Measurements from ENCODE around the gene DHRS9. TPM values are rescaled to one million over a fixed set of nuclear protein-coding genes. Genes with fewer than 3 reads are reported as not detected.

Gene DHRS9
- total RNA-seq: 6.1 TPM
- long read RNA-seq, partial matches to known transcripts: 3 of 4 reads
- long read RNA-seq, other reads (novel, unspliced or antisense): 1 of 4 reads

GRCh38 chr2:169069341-169069740 lies at the start of gene DHRS9:
Gene DHRS9, plus strand, starts transcription at chr2:169069563. Its CDS starts 12,019 bp downstream, at chr2:169081582.
- Histone ChIP-seq H3K36me3 (no peaks in the 10 kb centered on the region), H3K9me3 (no peaks in the 10 kb centered on the region), H3K4me1 (no peaks in the 10 kb centered on the region), H3K4me3 (no peak within 1 kb of the TSS), H3K27me3 (ENCODE audit: low read depth) (no peaks in the 10 kb centered on the region), H3K27ac (no peak within 1 kb of the TSS)
- TF ChIP-seq, protein P1, sequence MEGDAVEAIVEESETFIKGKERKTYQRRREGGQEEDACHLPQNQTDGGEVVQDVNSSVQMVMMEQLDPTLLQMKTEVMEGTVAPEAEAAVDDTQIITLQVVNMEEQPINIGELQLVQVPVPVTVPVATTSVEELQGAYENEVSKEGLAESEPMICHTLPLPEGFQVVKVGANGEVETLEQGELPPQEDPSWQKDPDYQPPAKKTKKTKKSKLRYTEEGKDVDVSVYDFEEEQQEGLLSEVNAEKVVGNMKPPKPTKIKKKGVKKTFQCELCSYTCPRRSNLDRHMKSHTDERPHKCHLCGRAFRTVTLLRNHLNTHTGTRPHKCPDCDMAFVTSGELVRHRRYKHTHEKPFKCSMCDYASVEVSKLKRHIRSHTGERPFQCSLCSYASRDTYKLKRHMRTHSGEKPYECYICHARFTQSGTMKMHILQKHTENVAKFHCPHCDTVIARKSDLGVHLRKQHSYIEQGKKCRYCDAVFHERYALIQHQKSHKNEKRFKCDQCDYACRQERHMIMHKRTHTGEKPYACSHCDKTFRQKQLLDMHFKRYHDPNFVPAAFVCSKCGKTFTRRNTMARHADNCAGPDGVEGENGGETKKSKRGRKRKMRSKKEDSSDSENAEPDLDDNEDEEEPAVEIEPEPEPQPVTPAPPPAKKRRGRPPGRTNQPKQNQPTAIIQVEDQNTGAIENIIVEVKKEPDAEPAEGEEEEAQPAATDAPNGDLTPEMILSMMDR (IDR thresholded peaks at IDR 0.05): no peak
- intact Hi-C loops (cut with DNase I): no loop called here
- ATAC-seq: peak; percentile 55 to 69
- peak; percentile 57 for DNase-seq

DNA sequence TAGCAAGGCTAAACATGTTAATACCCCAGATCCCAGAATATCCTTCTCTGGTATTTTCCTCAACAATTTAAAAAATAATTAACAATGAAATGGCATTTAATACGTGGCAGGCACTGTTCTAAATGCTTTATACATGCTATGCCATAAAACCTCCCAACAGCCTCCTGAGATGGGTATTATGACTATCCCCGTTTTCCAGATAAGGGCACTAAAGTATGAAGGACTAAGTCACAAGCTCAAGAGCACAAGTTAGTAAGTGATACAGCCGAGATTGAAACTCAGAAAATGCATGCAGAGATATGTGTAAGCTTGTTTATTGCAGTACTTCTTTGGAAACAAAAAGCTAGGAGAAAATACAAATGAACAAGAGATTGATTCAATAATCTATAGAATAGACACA lies 46.2 kb upstream of the DHRS9 start:
- Histone ChIP-seq H3K4me1 (no peaks in the 10 kb centered on the region), H3K27me3 (ENCODE audit: low read depth) (no peaks in the 10 kb centered on the region), H3K9me3 (no peaks in the 10 kb centered on the region), H3K36me3 (no peaks in the 10 kb centered on the region), H3K4me3 (no peak overlapping the region), H3K27ac (no peak overlapping the region)
- intact Hi-C loops (cut with DNase I): no loop called here
- TF ChIP-seq, protein P1 (IDR thresholded peaks at IDR 0.05): no peak
- DNase-seq (no peak), ATAC-seq (no peak)

GRCh38 chr2:169026056-169026455 lies 43.3 kb upstream of the DHRS9 start:
- peak in 1 of 2 donors; percentile 29 for ATAC-seq
- Histone ChIP-seq H3K36me3 (no peaks in the 10 kb centered on the region), H3K27me3 (ENCODE audit: low read depth) (no peaks in the 10 kb centered on the region), H3K4me1 (no peaks in the 10 kb centered on the region), H3K9me3 (no peaks in the 10 kb centered on the region), H3K4me3 (no peak overlapping the region), H3K27ac (no peak overlapping the region)
- no peak for DNase-seq
- intact Hi-C loops (cut with DNase I): no loop called here
- TF ChIP-seq, protein P1 (IDR thresholded peaks at IDR 0.05): no peak

DNA sequence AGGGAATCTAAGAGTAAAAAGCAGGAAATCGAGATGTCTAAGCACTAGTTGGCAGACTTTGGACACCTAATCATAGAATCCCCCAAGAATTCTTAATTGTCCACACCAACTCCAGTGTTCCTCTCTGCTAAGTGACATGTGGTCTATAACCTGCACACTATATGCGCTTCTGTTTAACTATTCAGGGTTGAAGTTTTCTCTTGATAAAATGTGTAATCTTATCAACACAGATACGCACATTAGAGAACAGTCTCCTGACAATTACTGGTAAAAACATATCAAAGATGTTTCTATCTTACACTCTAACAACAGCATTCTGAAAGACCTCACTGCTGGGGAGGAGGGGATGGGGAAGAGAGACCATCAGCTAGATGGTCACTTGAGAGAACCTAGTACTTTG lies 42.1 kb upstream of the DHRS9 start:
- Histone ChIP-seq H3K27me3 (ENCODE audit: low read depth) (no peaks in the 10 kb centered on the region), H3K36me3 (no peaks in the 10 kb centered on the region), H3K4me1 (no peaks in the 10 kb centered on the region), H3K27ac (no peak overlapping the region), H3K4me3 (no peak overlapping the region), H3K9me3 (no peaks in the 10 kb centered on the region)
- no peak for DNase-seq
- intact Hi-C loops (cut with DNase I): no loop called here
- TF ChIP-seq, protein P1 (IDR thresholded peaks at IDR 0.05): no peak
- no peak for ATAC-seq

GRCh38 chr2:169029341-169029740 lies 40.0 kb upstream of the DHRS9 start:
- ATAC-seq (no peak), DNase-seq (no peak)
- Histone ChIP-seq H3K36me3 (no peaks in the 10 kb centered on the region), H3K27ac (no peak overlapping the region), H3K9me3 (no peaks in the 10 kb centered on the region), H3K4me3 (no peak overlapping the region), H3K4me1 (no peaks in the 10 kb centered on the region), H3K27me3 (ENCODE audit: low read depth) (no peaks in the 10 kb centered on the region)
- TF ChIP-seq, protein P1 (IDR thresholded peaks at IDR 0.05): no peak
- intact Hi-C loops (cut with DNase I): no loop called here

GRCh38 chr2:169031202-169031601 lies 38.2 kb upstream of the DHRS9 start, which contains the start of gene ABCB11:
Gene ABCB11, minus strand, starts transcription at chr2:169031324. Its CDS starts 13,199 bp downstream, at chr2:169018125.
- intact Hi-C loops (cut with DNase I): no loop called here
- no peak within 1 kb of the TSS for H3K27ac ChIP-seq
- no peak within 1 kb of the TSS for H3K4me3 ChIP-seq
- no peaks in the 10 kb centered on the region for H3K4me1 ChIP-seq
- DNase-seq (no peak), ATAC-seq (no peak)
- no peaks in the 10 kb centered on the region for H3K27me3 ChIP-seq (ENCODE audit: low read depth)
- TF ChIP-seq, protein P1 (IDR thresholded peaks at IDR 0.05): no peak
- H3K9me3 ChIP-seq: no peaks in the 10 kb centered on the region
- H3K36me3 ChIP-seq: no peaks in the 10 kb centered on the region

All from lower lobe of right lung (tissue), 2 donors.